Liver (tissue), 9 donors: ENCODE measurements around the gene PIPOX. TPM values are rescaled to one million over a fixed set of nuclear protein-coding genes. Genes with fewer than 3 reads are reported as not detected.

Experiments
- DNase-seq: peaks from one replicate; pipeline ENCODE4 v3.0.0-alpha.2; 2017; ENCODE audit warnings: low spot score
- H3K27ac ChIP-seq, 2 donors: one replicate each; pipeline ENCODE4 v1.7.0; 2013; ENCODE audit warnings: inconsistent platforms in 2 of 2, low read length in 2 of 2, control low read depth in 1 of 2, low read depth in 1 of 2, mild to moderate bottlenecking in 1 of 2
- H3K27me3 ChIP-seq, 4 donors: one replicate each; pipeline versions ENCODE4 v1.6.1 to v1.7.0; 2013; ENCODE audit warnings: low read length in 3 of 4, inconsistent platforms in 1 of 4, mild to moderate bottlenecking in 1 of 4, moderate library complexity in 1 of 4; ENCODE audit not compliant: control insufficient read depth in 4 of 4, insufficient read depth in 4 of 4
- H3K36me3 ChIP-seq, 4 donors: one replicate each; pipeline versions ENCODE4 v1.6.1 to v1.7.0; 2013; ENCODE audit warnings: low read length in 3 of 4, mild to moderate bottlenecking in 3 of 4, low read depth in 1 of 4, moderate library complexity in 1 of 4; ENCODE audit not compliant: control insufficient read depth in 4 of 4, insufficient read depth in 3 of 4
- H3K4me1 ChIP-seq, 4 donors: one replicate each; pipeline versions ENCODE4 v1.6.1 to v1.7.0; 2013; ENCODE audit warnings: low read length in 3 of 4, mild to moderate bottlenecking in 3 of 4, moderate library complexity in 1 of 4; ENCODE audit not compliant: control insufficient read depth in 4 of 4, insufficient read depth in 4 of 4
- H3K4me3 ChIP-seq, 3 donors: one replicate each; pipeline versions ENCODE4 v1.6.1 to v1.7.0; 2013; ENCODE audit warnings: low read length in 3 of 3, control low read depth in 1 of 3, low read depth in 1 of 3, mild to moderate bottlenecking in 1 of 3
- H3K9ac ChIP-seq, 2 donors: one replicate each; pipeline ENCODE4 v1.7.0; 2013; ENCODE audit warnings: low read length in 2 of 2, mild to moderate bottlenecking in 2 of 2, moderate library complexity in 2 of 2, control low read depth in 1 of 2, low read depth in 1 of 2
- H3K9me3 ChIP-seq, 4 donors: one replicate each; pipeline versions ENCODE4 v1.6.1 to v1.7.0; 2013; ENCODE audit warnings: low read length in 3 of 4; ENCODE audit not compliant: control insufficient read depth in 4 of 4
- EGR1 ChIP-seq, 2 donors: IDR thresholded peaks; 2 replicates each; pipeline ENCODE4 v1.6.1; 2016 to 2018; ENCODE audit warnings: antibody characterized with exemption in 2 of 2, low read depth in 2 of 2
- FOXA1 ChIP-seq: IDR thresholded peaks from 2 replicates; pipeline ENCODE4 v1.6.1; 2016; ENCODE audit warnings: antibody characterized with exemption
- GABPA ChIP-seq, 2 donors: IDR thresholded peaks in 1 of 2; conservative IDR thresholded peaks in 1 of 2; 2 replicates each; pipeline ENCODE4 v1.6.1; 2016; ENCODE audit warnings: antibody characterized with exemption in 2 of 2, mild to moderate bottlenecking in 1 of 2, moderate library complexity in 1 of 2
- HNF4A ChIP-seq, 2 donors: conservative IDR thresholded peaks; 2 replicates each; pipeline ENCODE4 v1.6.1; 2016; ENCODE audit warnings: antibody characterized with exemption in 2 of 2, mild to moderate bottlenecking in 2 of 2
- HNF4G ChIP-seq: IDR thresholded peaks from 2 replicates; pipeline ENCODE4 v1.6.1; 2016; ENCODE audit warnings: antibody characterized with exemption
- JUND ChIP-seq, 2 donors: IDR thresholded peaks; 2 replicates each; pipeline ENCODE4 v1.6.1; 2016; ENCODE audit warnings: antibody characterized with exemption in 2 of 2
- NR2F2 ChIP-seq: IDR thresholded peaks from 2 replicates; pipeline ENCODE4 v1.6.1; 2016; ENCODE audit warnings: antibody characterized with exemption
- RXRA ChIP-seq, 2 donors: IDR thresholded peaks; 2 replicates each; pipeline ENCODE4 v1.6.1; 2017 to 2018; ENCODE audit warnings: antibody characterized with exemption in 2 of 2, mild to moderate bottlenecking in 1 of 2
- SP1 ChIP-seq: IDR thresholded peaks from 2 replicates; pipeline ENCODE4 v1.6.1; 2018; ENCODE audit warnings: antibody characterized with exemption, mild to moderate bottlenecking
- TAF1 ChIP-seq: conservative IDR thresholded peaks from 2 replicates; pipeline ENCODE4 v1.6.1; 2016; ENCODE audit warnings: antibody characterized with exemption, mild to moderate bottlenecking
- YY1 ChIP-seq: IDR thresholded peaks from 2 replicates; pipeline ENCODE4 v1.6.1; 2016; ENCODE audit warnings: antibody characterized with exemption, mild to moderate bottlenecking
- WGBS: extraction: QIAGEN DNeasy Blood & Tissue Kit; methylation state at CpG from one replicate; pipeline ENCODE4 v1.1.7; 2013; 5-methylcytosine and 5-hydroxymethylcytosine counted together
- polyA plus RNA-seq, 2 donors: library from polyadenylated mRNA; stranded (reverse) in 1 of 2; unstranded in 1 of 2; fragments of 200-250 nt in 1 of 2; fragments of >200 nt in 1 of 2; fragmentation: Nextera tagmentation in 1 of 2; extraction: Ambion mirVana in 1 of 2; gene quantifications; one replicate each; pipeline versions ENCODE4 v1.2.1 to v1.2.3, GENCODE V29; 2013 to 2015
- total RNA-seq, 2 donors: library from RNA; depleted of rRNA; stranded (reverse); fragments of >200 nt; gene quantifications; one replicate each; pipeline ENCODE4 v1.2.3, GENCODE V29; 2014
- TF ChIP-seq, protein P1 (sequence below): fragments of 150-350 bp; IDR thresholded peaks from 2 replicates; pipeline ENCODE4 v1.5.1; 2017; ENCODE audit warnings: improper control_type of control experiment, low read depth, low read length; ENCODE audit not compliant: missing input control
- TF ChIP-seq, protein P2 (sequence below): IDR thresholded peaks from 2 replicates; pipeline ENCODE4 v1.6.1; 2016; ENCODE audit warnings: antibody characterized with exemption, mild to moderate bottlenecking
- TF ChIP-seq, protein P3 (sequence below): IDR thresholded peaks from 2 replicates; pipeline ENCODE4 v1.6.1; 2016; ENCODE audit warnings: antibody characterized with exemption
- TF ChIP-seq, protein P4 (sequence below): IDR thresholded peaks from 2 replicates; pipeline ENCODE4 v1.6.1; 2016; ENCODE audit warnings: antibody characterized with exemption
- TF ChIP-seq, protein P5 (sequence below): IDR thresholded peaks from 2 replicates; pipeline ENCODE4 v1.6.1; 2016; ENCODE audit warnings: antibody characterized with exemption
- donor health status: healthy.
- donor health status: healthy.
- donor health status: healthy.
- donor health status: healthy.
- donor health status: healthy.

Gene PIPOX
- total and polyA plus RNA-seq, 4 donors: 19.3 to 227 (median 158) TPM

DNA sequence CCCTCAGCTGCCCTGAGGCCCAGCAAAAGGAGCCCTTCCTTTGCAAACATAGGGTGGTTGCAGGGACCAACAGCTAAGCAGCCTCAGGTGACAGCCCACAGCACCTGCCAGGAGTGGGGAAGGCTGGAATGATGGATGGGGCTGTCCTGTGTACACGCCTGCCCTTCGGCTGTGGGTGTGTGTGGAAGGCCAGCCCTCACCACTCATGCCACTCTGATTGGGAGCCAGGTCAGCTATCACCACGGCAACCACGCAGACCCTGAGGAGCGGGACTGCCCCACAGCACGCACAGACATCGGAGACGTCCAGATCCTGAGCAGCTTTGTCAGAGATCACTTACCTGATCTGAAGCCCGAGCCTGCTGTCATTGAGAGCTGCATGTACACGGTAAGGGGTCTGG lies 11.9 kb downstream of the PIPOX start:
- peaks cover 6 to 43% (median 32%) of the 10 kb centered on the region in 4 donors for H3K36me3 ChIP-seq
- no peak overlapping the region for H3K27ac ChIP-seq
- no peaks in the 10 kb centered on the region for H3K27me3 ChIP-seq
- TF ChIP-seq SP1 (no peak), HNF4A (conservative IDR thresholded peaks at IDR 0.05) (no peak), FOXA1 (no peak), RXRA (IDR thresholded peaks at IDR 0.05) (no peak), EGR1 (IDR thresholded peaks at IDR 0.05; ENCODE audit: low read depth in 2 of 2) (no peak), HNF4G (no peak), YY1 (no peak), JUND (IDR thresholded peaks at IDR 0.05) (no peak), TAF1 (no peak)
- TF ChIP-seq, protein P1, sequence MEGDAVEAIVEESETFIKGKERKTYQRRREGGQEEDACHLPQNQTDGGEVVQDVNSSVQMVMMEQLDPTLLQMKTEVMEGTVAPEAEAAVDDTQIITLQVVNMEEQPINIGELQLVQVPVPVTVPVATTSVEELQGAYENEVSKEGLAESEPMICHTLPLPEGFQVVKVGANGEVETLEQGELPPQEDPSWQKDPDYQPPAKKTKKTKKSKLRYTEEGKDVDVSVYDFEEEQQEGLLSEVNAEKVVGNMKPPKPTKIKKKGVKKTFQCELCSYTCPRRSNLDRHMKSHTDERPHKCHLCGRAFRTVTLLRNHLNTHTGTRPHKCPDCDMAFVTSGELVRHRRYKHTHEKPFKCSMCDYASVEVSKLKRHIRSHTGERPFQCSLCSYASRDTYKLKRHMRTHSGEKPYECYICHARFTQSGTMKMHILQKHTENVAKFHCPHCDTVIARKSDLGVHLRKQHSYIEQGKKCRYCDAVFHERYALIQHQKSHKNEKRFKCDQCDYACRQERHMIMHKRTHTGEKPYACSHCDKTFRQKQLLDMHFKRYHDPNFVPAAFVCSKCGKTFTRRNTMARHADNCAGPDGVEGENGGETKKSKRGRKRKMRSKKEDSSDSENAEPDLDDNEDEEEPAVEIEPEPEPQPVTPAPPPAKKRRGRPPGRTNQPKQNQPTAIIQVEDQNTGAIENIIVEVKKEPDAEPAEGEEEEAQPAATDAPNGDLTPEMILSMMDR: no peak
- TF ChIP-seq, protein P2, sequence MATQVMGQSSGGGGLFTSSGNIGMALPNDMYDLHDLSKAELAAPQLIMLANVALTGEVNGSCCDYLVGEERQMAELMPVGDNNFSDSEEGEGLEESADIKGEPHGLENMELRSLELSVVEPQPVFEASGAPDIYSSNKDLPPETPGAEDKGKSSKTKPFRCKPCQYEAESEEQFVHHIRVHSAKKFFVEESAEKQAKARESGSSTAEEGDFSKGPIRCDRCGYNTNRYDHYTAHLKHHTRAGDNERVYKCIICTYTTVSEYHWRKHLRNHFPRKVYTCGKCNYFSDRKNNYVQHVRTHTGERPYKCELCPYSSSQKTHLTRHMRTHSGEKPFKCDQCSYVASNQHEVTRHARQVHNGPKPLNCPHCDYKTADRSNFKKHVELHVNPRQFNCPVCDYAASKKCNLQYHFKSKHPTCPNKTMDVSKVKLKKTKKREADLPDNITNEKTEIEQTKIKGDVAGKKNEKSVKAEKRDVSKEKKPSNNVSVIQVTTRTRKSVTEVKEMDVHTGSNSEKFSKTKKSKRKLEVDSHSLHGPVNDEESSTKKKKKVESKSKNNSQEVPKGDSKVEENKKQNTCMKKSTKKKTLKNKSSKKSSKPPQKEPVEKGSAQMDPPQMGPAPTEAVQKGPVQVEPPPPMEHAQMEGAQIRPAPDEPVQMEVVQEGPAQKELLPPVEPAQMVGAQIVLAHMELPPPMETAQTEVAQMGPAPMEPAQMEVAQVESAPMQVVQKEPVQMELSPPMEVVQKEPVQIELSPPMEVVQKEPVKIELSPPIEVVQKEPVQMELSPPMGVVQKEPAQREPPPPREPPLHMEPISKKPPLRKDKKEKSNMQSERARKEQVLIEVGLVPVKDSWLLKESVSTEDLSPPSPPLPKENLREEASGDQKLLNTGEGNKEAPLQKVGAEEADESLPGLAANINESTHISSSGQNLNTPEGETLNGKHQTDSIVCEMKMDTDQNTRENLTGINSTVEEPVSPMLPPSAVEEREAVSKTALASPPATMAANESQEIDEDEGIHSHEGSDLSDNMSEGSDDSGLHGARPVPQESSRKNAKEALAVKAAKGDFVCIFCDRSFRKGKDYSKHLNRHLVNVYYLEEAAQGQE: no peak
- TF ChIP-seq, protein P3, sequence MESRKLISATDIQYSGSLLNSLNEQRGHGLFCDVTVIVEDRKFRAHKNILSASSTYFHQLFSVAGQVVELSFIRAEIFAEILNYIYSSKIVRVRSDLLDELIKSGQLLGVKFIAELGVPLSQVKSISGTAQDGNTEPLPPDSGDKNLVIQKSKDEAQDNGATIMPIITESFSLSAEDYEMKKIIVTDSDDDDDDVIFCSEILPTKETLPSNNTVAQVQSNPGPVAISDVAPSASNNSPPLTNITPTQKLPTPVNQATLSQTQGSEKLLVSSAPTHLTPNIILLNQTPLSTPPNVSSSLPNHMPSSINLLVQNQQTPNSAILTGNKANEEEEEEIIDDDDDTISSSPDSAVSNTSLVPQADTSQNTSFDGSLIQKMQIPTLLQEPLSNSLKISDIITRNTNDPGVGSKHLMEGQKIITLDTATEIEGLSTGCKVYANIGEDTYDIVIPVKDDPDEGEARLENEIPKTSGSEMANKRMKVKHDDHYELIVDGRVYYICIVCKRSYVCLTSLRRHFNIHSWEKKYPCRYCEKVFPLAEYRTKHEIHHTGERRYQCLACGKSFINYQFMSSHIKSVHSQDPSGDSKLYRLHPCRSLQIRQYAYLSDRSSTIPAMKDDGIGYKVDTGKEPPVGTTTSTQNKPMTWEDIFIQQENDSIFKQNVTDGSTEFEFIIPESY: no peak
- TF ChIP-seq, protein P4, sequence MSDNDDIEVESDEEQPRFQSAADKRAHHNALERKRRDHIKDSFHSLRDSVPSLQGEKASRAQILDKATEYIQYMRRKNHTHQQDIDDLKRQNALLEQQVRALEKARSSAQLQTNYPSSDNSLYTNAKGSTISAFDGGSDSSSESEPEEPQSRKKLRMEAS: no peak
- H3K4me3 ChIP-seq: no peak overlapping the region
- H3K4me1 ChIP-seq: peaks cover 0 to 31% (median 20%) of the 10 kb centered on the region in 4 donors
- DNase-seq: no peak
- 88% methylated on average over 10 of the region's 10 CpGs for WGBS
- H3K9ac ChIP-seq: no peak overlapping the region
- no peaks in the 10 kb centered on the region for H3K9me3 ChIP-seq

DNA sequence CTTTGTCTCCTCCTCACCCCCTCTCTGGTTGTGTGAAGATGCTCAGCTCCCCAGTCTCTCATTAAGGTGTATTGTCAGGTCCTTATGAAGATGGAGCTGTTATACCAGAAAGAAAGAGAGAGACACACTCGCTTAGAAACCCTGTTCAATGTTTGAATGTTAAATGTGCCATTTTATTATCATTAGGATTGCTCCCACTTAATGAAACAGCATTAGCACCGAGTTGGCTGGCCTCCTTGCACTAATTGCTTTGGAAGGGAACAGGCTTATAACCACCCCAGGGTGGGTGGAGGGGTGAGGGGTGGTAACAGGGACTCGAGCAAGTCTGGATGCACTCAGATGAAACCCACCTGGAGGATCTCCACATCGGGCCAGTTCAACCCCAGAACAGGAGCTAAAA lies 14.4 kb downstream of the PIPOX start:
- no peaks in the 10 kb centered on the region for H3K9me3 ChIP-seq
- no peak overlapping the region for H3K4me3 ChIP-seq
- no peak for TF ChIP-seq YY1
- TF ChIP-seq, protein P1: no peak
- no peak for TF ChIP-seq EGR1 (IDR thresholded peaks at IDR 0.05; ENCODE audit: low read depth in 2 of 2)
- no peak for TF ChIP-seq TAF1
- TF ChIP-seq RXRA (IDR thresholded peaks at IDR 0.05): no peak
- no peak for TF ChIP-seq SP1
- TF ChIP-seq NR2F2: no peak
- TF ChIP-seq, protein P5, sequence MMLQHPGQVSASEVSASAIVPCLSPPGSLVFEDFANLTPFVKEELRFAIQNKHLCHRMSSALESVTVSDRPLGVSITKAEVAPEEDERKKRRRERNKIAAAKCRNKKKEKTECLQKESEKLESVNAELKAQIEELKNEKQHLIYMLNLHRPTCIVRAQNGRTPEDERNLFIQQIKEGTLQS: no peak
- TF ChIP-seq, protein P4: no peak
- TF ChIP-seq, protein P3: no peak
- TF ChIP-seq FOXA1: no peak
- no peak for TF ChIP-seq HNF4G
- no peak for TF ChIP-seq GABPA (IDR thresholded peaks at IDR 0.05 in 1 of 2, conservative IDR thresholded peaks at IDR 0.05 in 1 of 2)
- no peak for TF ChIP-seq HNF4A (conservative IDR thresholded peaks at IDR 0.05)
- H3K27me3 ChIP-seq: no peaks in the 10 kb centered on the region
- peaks cover 0 to 19% (median 10%) of the 10 kb centered on the region in 4 donors for H3K4me1 ChIP-seq
- DNase-seq: no peak
- no peak overlapping the region for H3K9ac ChIP-seq
- H3K27ac ChIP-seq: no peak overlapping the region
- peaks cover 6 to 41% (median 29%) of the 10 kb centered on the region in 4 donors for H3K36me3 ChIP-seq
- 83% methylated on average over 4 of the region's 4 CpGs for WGBS
